GM12872 (cell line): Measurements from ENCODE around the gene MICB.

Experiments used
- TF ChIP-seq, protein P1 (sequence below): IDR thresholded peaks from 3 replicates; pipeline ENCODE4 v1.5.1; 2011; ENCODE audit warnings: low read depth, mild to moderate bottlenecking, low read length, moderate library complexity; ENCODE audit not compliant: insufficient read depth

The MICB gene

DNA sequence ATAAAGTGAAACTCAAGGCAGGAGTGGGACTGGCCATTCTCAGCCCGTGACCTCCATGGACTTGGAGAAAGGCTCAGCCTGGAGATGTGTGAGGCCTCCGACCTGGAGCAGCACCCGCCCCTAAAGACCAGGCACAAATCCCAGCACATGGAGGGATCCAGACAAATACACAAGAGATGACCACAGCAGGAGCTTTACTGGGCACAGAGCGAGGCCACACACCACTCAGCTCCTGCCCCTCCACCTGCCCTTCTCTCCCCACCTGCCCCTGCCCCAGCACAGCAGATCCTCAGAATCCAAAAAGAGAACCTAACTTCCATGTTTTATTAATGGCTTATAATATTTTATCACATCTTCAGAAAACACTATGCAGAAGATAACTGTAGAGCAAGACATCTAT, 20.4 kb upstream of the MICB start:
- TF ChIP-seq, protein P1, sequence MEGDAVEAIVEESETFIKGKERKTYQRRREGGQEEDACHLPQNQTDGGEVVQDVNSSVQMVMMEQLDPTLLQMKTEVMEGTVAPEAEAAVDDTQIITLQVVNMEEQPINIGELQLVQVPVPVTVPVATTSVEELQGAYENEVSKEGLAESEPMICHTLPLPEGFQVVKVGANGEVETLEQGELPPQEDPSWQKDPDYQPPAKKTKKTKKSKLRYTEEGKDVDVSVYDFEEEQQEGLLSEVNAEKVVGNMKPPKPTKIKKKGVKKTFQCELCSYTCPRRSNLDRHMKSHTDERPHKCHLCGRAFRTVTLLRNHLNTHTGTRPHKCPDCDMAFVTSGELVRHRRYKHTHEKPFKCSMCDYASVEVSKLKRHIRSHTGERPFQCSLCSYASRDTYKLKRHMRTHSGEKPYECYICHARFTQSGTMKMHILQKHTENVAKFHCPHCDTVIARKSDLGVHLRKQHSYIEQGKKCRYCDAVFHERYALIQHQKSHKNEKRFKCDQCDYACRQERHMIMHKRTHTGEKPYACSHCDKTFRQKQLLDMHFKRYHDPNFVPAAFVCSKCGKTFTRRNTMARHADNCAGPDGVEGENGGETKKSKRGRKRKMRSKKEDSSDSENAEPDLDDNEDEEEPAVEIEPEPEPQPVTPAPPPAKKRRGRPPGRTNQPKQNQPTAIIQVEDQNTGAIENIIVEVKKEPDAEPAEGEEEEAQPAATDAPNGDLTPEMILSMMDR: no peak

DNA sequence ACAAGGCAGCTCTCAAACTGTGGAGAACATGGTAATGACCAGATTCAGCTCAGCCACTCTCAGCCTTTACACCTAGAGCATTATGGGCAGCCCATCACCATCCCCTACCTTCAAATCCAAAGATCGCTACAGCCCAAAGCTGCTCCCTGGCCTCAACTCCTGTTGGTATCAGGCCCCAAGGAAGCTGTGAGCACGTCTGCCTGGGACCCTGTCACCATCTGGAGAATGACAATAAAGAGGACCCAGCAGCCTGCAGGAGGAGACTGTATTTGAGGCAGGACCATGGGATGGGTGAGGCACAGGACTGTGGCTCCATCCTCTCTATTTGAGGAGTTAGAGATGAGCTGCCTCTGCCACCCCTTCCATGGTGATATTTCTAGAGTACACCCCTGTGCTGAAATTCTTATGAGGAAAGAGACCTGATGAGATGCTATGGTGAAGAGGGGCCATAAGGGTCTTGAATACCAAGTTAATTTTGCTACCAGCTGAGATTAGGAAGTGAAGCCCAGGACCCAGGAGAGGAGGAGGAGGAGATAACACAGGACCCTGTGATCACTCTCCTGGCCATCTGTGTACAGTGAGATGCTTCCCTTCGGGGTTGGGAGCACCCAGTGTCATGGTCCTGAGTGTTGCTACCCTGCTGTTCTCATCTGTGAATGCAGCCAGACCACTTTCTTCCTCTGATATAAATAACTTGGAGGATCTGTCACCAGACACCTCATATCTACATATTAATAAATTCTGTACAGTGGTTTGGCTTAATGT, 19.6 kb upstream of the MICB start:
- TF ChIP-seq, protein P1: no peak

GRCh38 chr6:31479151-31479932, 18.6 kb upstream of the MICB start:
- TF ChIP-seq, protein P1: no peak

GRCh38 chr6:31479933-31480535, 17.9 kb upstream of the MICB start:
- TF ChIP-seq, protein P1: no peak

GRCh38 chr6:31480574-31480973, 17.4 kb upstream of the MICB start:
- TF ChIP-seq, protein P1: no peak

DNA sequence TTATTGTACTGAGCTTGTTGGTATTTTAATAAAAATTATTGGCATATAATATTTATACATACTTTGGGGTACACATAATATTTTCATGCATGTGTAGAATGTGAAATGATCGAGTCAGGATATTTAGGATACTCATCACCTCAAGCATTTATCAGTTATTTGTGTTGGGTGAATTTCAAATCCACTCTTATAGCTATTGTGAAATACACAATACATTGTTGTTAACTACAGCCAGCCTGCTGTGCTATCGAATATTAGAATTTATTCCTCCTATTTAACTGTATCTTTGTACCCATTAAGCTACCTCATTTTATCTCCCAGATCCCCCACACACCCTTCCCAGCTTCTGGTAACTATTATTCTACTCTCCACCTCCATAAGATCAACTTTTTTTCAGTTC, 14.6 kb upstream of the MICB start:
- TF ChIP-seq, protein P1: no peak

- TF ChIP-seq, protein P1: no peak
Observed at GRCh38 chr6:31485055-31485454, 12.9 kb upstream of the MICB start.
